ENCODE measurements around the gene TRIM16.
A peak's percentile ranks its signal among the peaks of the same experiment; 100 is the strongest.
"Not testable (repeated sequence)": the region's sequence is repeated elsewhere in the genome, so short reads cannot be mapped to it uniquely, and the experiment has no call there.

The TRIM16 gene

GRCh38 chr17:15699413-15699924, 15.4 kb upstream of the TRIM16 start, which contains the start of gene ZNF286A:
ZNF286A (plus strand) TSS chr17:15699752; CDS start chr17:15700330, 578 bp downstream.
- not testable (repeated sequence) for H3K27me3 ChIP-seq (ENCODE audit: insufficient read depth, poor library complexity, severe bottlenecking); H3K27ac ChIP-seq (replicated peaks)
- peak; percentile 89 to 96 for DNase-seq (ENCODE audit: low read depth in 1 of 2, low spot score in 1 of 2)
- TF ChIP-seq POLR2AphosphoS5 (IDR thresholded peaks at IDR 0.05; ENCODE audit: low read depth), result peak; percentile 59; the same call in 1 of the 2 replicates
- H3K4me3 ChIP-seq (replicated peaks; ENCODE audit: insufficient read depth, low read length), result peak within 1 kb of the TSS; percentile 46

DNA sequence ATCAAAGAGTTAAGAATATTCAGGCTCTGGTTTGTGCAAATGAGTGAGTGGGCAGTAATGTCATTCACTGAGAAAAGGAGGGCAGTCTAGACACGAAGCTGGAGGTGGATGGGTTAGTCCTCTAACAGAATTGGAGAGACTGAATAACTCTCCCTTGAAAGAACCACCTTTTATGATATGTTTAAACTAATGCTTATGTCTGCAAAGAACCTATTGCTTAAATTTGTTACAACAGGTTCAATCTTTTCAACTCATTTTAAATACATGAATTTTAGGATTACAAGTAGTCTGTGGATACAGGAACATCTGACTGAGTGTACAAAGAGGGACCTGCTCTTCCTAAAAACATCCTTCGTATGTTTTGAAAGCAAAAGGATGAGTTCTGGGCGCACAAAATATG, 14.9 kb upstream of the TRIM16 start:
- H3K4me3 ChIP-seq (replicated peaks; ENCODE audit: insufficient read depth, low read length), result peak overlapping the region; percentile 46
- not testable (repeated sequence) for DNase-seq (ENCODE audit: low read depth in 1 of 2, low spot score in 1 of 2); H3K27ac ChIP-seq (replicated peaks); H3K27me3 ChIP-seq (ENCODE audit: insufficient read depth, poor library complexity, severe bottlenecking)

- not testable (repeated sequence) for H3K27ac ChIP-seq (replicated peaks); H3K27me3 ChIP-seq (ENCODE audit: insufficient read depth, poor library complexity, severe bottlenecking); H3K4me3 ChIP-seq (replicated peaks; ENCODE audit: insufficient read depth, low read length); DNase-seq (ENCODE audit: low read depth in 1 of 2, low spot score in 1 of 2)
These were observed 3.4 kb upstream of the TRIM16 start for GRCh38 chr17:15687494-15687893.

DNA sequence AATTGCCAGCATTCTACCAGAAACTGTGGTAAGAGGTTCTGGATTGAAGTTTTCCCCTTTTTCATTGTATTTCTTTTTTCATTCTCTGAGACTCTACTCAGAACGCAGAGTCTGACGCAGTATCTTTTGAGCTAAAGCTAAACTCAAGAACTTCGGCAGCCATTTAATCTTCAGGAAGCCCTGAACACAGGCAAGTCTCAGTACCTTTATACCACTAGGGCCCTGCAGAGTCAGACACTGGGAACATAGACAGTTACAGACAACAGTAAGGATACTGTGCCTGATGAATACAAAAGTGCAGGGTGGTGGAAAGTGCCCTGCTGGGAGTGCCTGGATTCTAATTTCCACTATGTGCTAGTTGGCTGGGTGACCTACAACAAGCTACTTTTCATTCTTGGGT, 976 bp downstream of the TRIM16 start:
- not testable (repeated sequence) for DNase-seq (ENCODE audit: low read depth in 1 of 2, low spot score in 1 of 2)

DNA sequence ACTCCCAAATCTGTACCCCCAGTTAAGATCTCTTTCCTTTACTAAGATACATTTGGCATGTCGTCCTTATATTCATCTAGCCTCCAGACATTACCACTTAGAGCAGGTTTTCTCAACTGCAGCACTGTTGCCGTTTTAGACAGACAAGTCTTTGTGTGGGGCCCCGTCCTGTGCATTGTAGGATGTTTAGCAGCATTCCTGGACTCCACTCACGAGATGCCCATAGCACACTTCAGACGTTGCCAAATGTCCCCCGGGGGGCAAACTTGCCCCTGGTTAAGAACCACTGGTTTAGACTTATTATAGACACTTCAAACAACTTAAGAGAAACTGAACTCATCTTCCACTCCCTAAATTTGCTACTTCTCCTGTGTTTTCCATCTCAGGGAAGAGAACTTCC, 8.1 kb downstream of the TRIM16 start:
- H3K4me3 ChIP-seq (replicated peaks; ENCODE audit: insufficient read depth, low read length); H3K27ac ChIP-seq (replicated peaks); DNase-seq (ENCODE audit: low read depth in 1 of 2, low spot score in 1 of 2); H3K27me3 ChIP-seq (ENCODE audit: insufficient read depth, poor library complexity, severe bottlenecking): not testable (repeated sequence)

More for the DNA sequence above, 976 bp downstream of the TRIM16 start:
- not testable (repeated sequence) for H3K4me3 ChIP-seq (replicated peaks; ENCODE audit: insufficient read depth, low read length); H3K27me3 ChIP-seq (ENCODE audit: insufficient read depth, poor library complexity, severe bottlenecking); H3K27ac ChIP-seq (replicated peaks)

DNA sequence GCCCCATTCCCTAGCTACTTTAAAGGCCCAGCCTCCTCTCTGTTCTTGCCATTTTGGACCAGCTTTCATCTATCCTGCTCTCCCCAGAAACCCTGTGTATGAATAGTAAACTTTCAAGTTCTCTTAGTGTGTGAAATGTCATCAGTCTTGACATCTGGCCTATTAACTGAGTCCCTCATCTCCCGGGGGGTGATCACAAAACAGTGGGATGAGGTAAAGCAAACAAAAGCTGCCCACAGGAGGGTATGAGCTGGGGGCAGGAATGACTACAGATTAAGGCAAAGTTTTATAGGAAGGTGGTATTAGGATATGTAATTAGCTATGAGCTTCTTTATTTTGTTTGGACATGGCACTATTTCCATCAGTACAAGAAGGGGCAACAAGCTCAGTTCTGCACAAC, 9.5 kb downstream of the TRIM16 start:
- not testable (repeated sequence) for H3K27ac ChIP-seq (replicated peaks); H3K4me3 ChIP-seq (replicated peaks; ENCODE audit: insufficient read depth, low read length); DNase-seq (ENCODE audit: low read depth in 1 of 2, low spot score in 1 of 2); H3K27me3 ChIP-seq (ENCODE audit: insufficient read depth, poor library complexity, severe bottlenecking)

DNA sequence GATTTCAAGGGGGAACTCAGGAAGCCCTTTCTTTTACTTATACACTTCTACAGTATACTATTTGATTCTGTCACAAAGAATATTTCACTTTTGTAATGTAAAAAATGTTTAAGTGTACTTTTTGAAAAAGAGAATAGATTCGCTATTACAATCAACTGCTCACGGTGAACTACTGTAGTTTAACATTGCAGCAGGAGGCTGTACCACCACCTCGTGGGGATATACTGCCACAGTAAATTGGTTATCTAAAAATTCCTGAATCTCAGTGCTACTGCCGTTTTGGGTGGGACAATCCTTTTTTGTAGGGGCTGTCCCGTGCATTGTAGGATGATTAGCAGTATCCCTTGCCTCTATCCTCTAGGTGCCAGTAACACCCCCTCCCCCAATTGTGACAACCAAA, 14.6 kb downstream of the TRIM16 start:
- DNase-seq (ENCODE audit: low read depth in 1 of 2, low spot score in 1 of 2); H3K27me3 ChIP-seq (ENCODE audit: insufficient read depth, poor library complexity, severe bottlenecking); H3K27ac ChIP-seq (replicated peaks); H3K4me3 ChIP-seq (replicated peaks; ENCODE audit: insufficient read depth, low read length): not testable (repeated sequence)

- DNase-seq (ENCODE audit: low read depth in 1 of 2, low spot score in 1 of 2), result no peak
- Histone ChIP-seq H3K27ac (replicated peaks) (no peak overlapping the region), H3K27me3 (ENCODE audit: insufficient read depth, poor library complexity, severe bottlenecking) (no peaks in the 10 kb centered on the region), H3K4me3 (replicated peaks; ENCODE audit: insufficient read depth, low read length) (no peak overlapping the region)
- no peak for TF ChIP-seq POLR2AphosphoS5 (IDR thresholded peaks at IDR 0.05; ENCODE audit: low read depth)
- no peak for TF ChIP-seq CTCF (IDR thresholded peaks at IDR 0.05; ENCODE audit: insufficient read depth, low read length)
- TF ChIP-seq REST (IDR thresholded peaks at IDR 0.05; ENCODE audit: insufficient replicate concordance, low read depth), result no peak
These were observed 20.4 kb downstream of the TRIM16 start for GRCh38 chr17:15663691-15664090.

DNA sequence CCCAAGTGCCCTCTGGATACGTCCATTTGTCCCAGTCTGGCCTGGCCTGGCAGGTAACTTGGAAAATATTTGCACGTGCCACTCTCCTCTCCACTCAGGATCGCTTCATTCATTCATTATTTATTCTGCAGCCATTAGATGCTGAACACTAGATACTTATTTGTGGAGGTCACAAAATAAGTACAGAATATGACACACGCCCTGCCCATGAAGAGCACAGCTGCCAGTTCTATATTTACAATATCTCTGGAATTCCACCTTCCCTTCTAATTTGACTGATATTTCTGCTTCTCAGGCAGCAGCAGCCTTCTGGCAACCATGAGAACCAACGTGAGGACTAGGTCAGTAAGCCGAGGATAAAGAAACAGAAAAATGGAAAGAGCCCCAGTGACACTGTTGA, 20.9 kb downstream of the TRIM16 start:
- DNase-seq (ENCODE audit: low read depth in 1 of 2, low spot score in 1 of 2), result no peak
- Histone ChIP-seq H3K4me3 (replicated peaks; ENCODE audit: insufficient read depth, low read length) (no peak overlapping the region), H3K27ac (replicated peaks) (no peak overlapping the region), H3K27me3 (ENCODE audit: insufficient read depth, poor library complexity, severe bottlenecking) (no peaks in the 10 kb centered on the region)
- TF ChIP-seq GABPA (IDR thresholded peaks at IDR 0.05; ENCODE audit: low read depth) (no peak), CTCF (IDR thresholded peaks at IDR 0.05; ENCODE audit: insufficient read depth, low read length) (no peak), POLR2AphosphoS5 (IDR thresholded peaks at IDR 0.05; ENCODE audit: low read depth) (no peak), REST (IDR thresholded peaks at IDR 0.05; ENCODE audit: insufficient replicate concordance, low read depth) (no peak), SPI1 (IDR thresholded peaks at IDR 0.05; ENCODE audit: borderline replicate concordance, low read depth) (no peak)

Data from HL-60 (cell line).